Neural cell (in vitro differentiated cells): ENCODE data around the gene KPNA1. TPM values are rescaled to one million over a fixed set of nuclear protein-coding genes. Genes with fewer than 3 reads are reported as not detected.

Source experiments
- H2AFZ ChIP-seq: fragments of 200-600, 300-800 bp; sonication (generic), shearing (Covaris generic); 2 replicates; pipeline ENCODE4 v1.6.0; 2014; ENCODE audit warnings: low read depth, mild to moderate bottlenecking, antibody characterized with exemption, low read length, moderate library complexity
- H3F3A ChIP-seq: fragments of 200-600 bp; shearing (Covaris generic); 2 replicates; pipeline ENCODE4 v1.6.1; 2016; ENCODE audit warnings: mild to moderate bottlenecking, moderate library complexity, mixed read lengths, antibody characterized with exemption, low read length; ENCODE audit not compliant: insufficient read depth, poor library complexity, severe bottlenecking
- H3K27ac ChIP-seq: fragments of 200-600, 300-800 bp; sonication (generic), shearing (Covaris generic); 2 replicates; pipeline ENCODE4 v1.5.1; 2014; ENCODE audit warnings: mild to moderate bottlenecking, low read length, moderate library complexity
- H3K27me3 ChIP-seq: fragments of 300-800, 200-600 bp; sonication (generic), shearing (Covaris generic); 2 replicates; pipeline ENCODE4 v1.6.0; 2014; ENCODE audit warnings: mild to moderate bottlenecking, low read depth, low read length, moderate library complexity; ENCODE audit not compliant: insufficient read depth
- H3K36me3 ChIP-seq: fragments of 300-800, 200-600 bp; sonication (generic), shearing (Covaris generic); 2 replicates; pipeline ENCODE4 v1.5.1; 2014; ENCODE audit warnings: mild to moderate bottlenecking, antibody characterized with exemption, low read length, moderate library complexity; ENCODE audit not compliant: insufficient read depth
- H3K4me2 ChIP-seq: fragments of 300-800, 200-600 bp; sonication (generic), shearing (Covaris generic); 2 replicates; pipeline ENCODE4 v1.6.0; 2014; ENCODE audit warnings: mild to moderate bottlenecking, low read length
- H3K4me3 ChIP-seq: fragments of 300-800, 200-600 bp; sonication (generic), shearing (Covaris generic); 2 replicates; pipeline ENCODE4 v1.5.1; 2014; ENCODE audit warnings: mild to moderate bottlenecking, low read length, moderate library complexity
- H3K79me2 ChIP-seq: fragments of 200-600 bp; shearing (Covaris generic); replicated peaks from 2 replicates; pipeline ENCODE4 v1.6.0; 2014; ENCODE audit warnings: mild to moderate bottlenecking, low read length, moderate library complexity; ENCODE audit not compliant: insufficient read depth
- H3K9ac ChIP-seq: fragments of 300-800, 200-600 bp; sonication (generic), shearing (Covaris generic); 2 replicates; pipeline ENCODE4 v1.6.1; 2016; ENCODE audit warnings: mild to moderate bottlenecking, low read length, mixed read lengths
- H3K9me2 ChIP-seq: fragments of 200-600 bp; shearing (Covaris generic); 2 replicates; pipeline ENCODE4 v1.6.1; 2016; ENCODE audit warnings: mild to moderate bottlenecking, low read length, mixed read lengths; ENCODE audit not compliant: insufficient read depth
- H3K9me3 ChIP-seq: fragments of 200-600, 300-800 bp; sonication (generic), shearing (Covaris generic); 2 replicates; pipeline ENCODE4 v1.6.1; 2016; ENCODE audit warnings: mild to moderate bottlenecking, mixed run types, low read length, moderate library complexity, mixed read lengths
- H4K20me1 ChIP-seq: fragments of 200-600 bp; shearing (Covaris generic); 2 replicates; pipeline ENCODE4 v1.6.1; 2016; ENCODE audit warnings: mild to moderate bottlenecking, mixed run types; ENCODE audit not compliant: insufficient read depth
- CTCF ChIP-seq: fragments of 450-650 bp; IDR thresholded peaks from 2 replicates; pipeline ENCODE4 v1.5.1; 2014; ENCODE audit warnings: antibody characterized with exemption, mild to moderate bottlenecking, moderate library complexity; ENCODE audit not compliant: poor library complexity, severe bottlenecking
- EP300 ChIP-seq: fragments of 450-650 bp; conservative IDR thresholded peaks from 2 replicates; pipeline ENCODE4 v1.6.1; 2014; ENCODE audit warnings: antibody characterized with exemption, mild to moderate bottlenecking, moderate library complexity; ENCODE audit not compliant: poor library complexity, severe bottlenecking
- EZH2 ChIP-seq: fragments of 200-600, 300-800 bp; shearing (Covaris generic), sonication (generic); IDR thresholded peaks from 2 replicates; pipeline ENCODE4 v1.6.1; 2014; ENCODE audit warnings: antibody characterized with exemption, low read length, borderline replicate concordance, mild to moderate bottlenecking; ENCODE audit not compliant: insufficient read depth, poor library complexity, severe bottlenecking
- MXI1 ChIP-seq: fragments of 450-650 bp; conservative IDR thresholded peaks from 2 replicates; pipeline ENCODE4 v1.6.1; 2014; ENCODE audit warnings: antibody characterized with exemption, mild to moderate bottlenecking; ENCODE audit not compliant: poor library complexity, severe bottlenecking
- POLR2AphosphoS5 ChIP-seq: IDR thresholded peaks from 2 replicates; pipeline ENCODE4 v1.6.1; 2012
- RAD21 ChIP-seq: fragments of 450-650 bp; conservative IDR thresholded peaks from 2 replicates; pipeline ENCODE4 v1.6.1; 2014; ENCODE audit warnings: antibody characterized with exemption, mild to moderate bottlenecking, moderate library complexity
- REST ChIP-seq: IDR thresholded peaks from 2 replicates; pipeline ENCODE4 v1.6.1; 2012; ENCODE audit warnings: borderline replicate concordance
- SMC3 ChIP-seq: fragments of 450-650 bp; conservative IDR thresholded peaks from 2 replicates; pipeline ENCODE4 v1.6.1; 2014; ENCODE audit warnings: antibody characterized with exemption, mild to moderate bottlenecking, moderate library complexity; ENCODE audit not compliant: poor library complexity
- TAF1 ChIP-seq: IDR thresholded peaks from 2 replicates; pipeline ENCODE4 v1.6.1; 2012; ENCODE audit warnings: low read depth
- polyA plus RNA-seq: library from polyadenylated mRNA; depleted of rRNA; stranded (reverse); fragments of >200 nt; gene quantifications from 2 replicates; pipeline ENCODE4 v1.2.3, GENCODE V29; 2014

Gene KPNA1
- polyA plus RNA-seq, 1 donor from 2014 or later, result 35.8 TPM

- Histone ChIP-seq H3K36me3 (no peaks in the 10 kb centered on the region), H3K27me3 (no peaks in the 10 kb centered on the region), H3K4me3 (no peak overlapping the region), H4K20me1 (no peaks in the 10 kb centered on the region), H3K9me3 (no peaks in the 10 kb centered on the region), H3K9me2 (no peaks in the 10 kb centered on the region), H3K27ac (no peak overlapping the region), H2AFZ (no peak overlapping the region), H3F3A (no peaks in the 10 kb centered on the region), H3K4me2 (no peak overlapping the region), H3K9ac (no peak overlapping the region), H3K79me2 (no peaks in the 10 kb centered on the region)
- TF ChIP-seq CTCF (no peak), RAD21 (no peak), EZH2 (no peak), SMC3 (no peak), MXI1 (no peak), POLR2AphosphoS5 (no peak), REST (no peak), TAF1 (no peak), EP300 (no peak)
Observed at GRCh38 chr3:122390665-122391064, 124.1 kb downstream of the KPNA1 start.

- Histone ChIP-seq H3K79me2 (no peaks in the 10 kb centered on the region), H3K9ac (no peak overlapping the region), H3K9me3 (no peaks in the 10 kb centered on the region), H3K9me2 (no peaks in the 10 kb centered on the region), H3K27ac (no peak overlapping the region), H3F3A (no peaks in the 10 kb centered on the region), H3K4me3 (no peak overlapping the region), H2AFZ (no peak overlapping the region), H3K27me3 (no peaks in the 10 kb centered on the region), H4K20me1 (no peaks in the 10 kb centered on the region), H3K4me2 (no peak overlapping the region), H3K36me3 (no peaks in the 10 kb centered on the region)
- TF ChIP-seq MXI1, result no peak
Observed at GRCh38 chr3:122389892-122390291, 124.8 kb downstream of the KPNA1 start.

GRCh38 chr3:122389197-122389596 is 125.5 kb downstream of the KPNA1 start:
- Histone ChIP-seq H3F3A (no peaks in the 10 kb centered on the region), H3K9ac (no peak overlapping the region), H3K4me2 (no peak overlapping the region), H3K27ac (no peak overlapping the region), H3K79me2 (no peaks in the 10 kb centered on the region), H3K36me3 (no peaks in the 10 kb centered on the region), H3K9me2 (no peaks in the 10 kb centered on the region), H3K4me3 (no peak overlapping the region), H3K27me3 (no peaks in the 10 kb centered on the region), H2AFZ (no peak overlapping the region), H4K20me1 (no peaks in the 10 kb centered on the region), H3K9me3 (no peaks in the 10 kb centered on the region)
- no peak for TF ChIP-seq EZH2
- no peak for TF ChIP-seq RAD21
- TF ChIP-seq EP300, result no peak
- no peak for TF ChIP-seq TAF1
- TF ChIP-seq REST, result no peak
- no peak for TF ChIP-seq CTCF
- no peak for TF ChIP-seq MXI1
- no peak for TF ChIP-seq POLR2AphosphoS5
- no peak for TF ChIP-seq SMC3
